H9 (cell line): Measurements from ENCODE around the gene FAM78A. TPM values are rescaled to one million over a fixed set of nuclear protein-coding genes. Genes with fewer than 3 reads are reported as not detected.
A peak's percentile ranks its signal among the peaks of the same experiment; 100 is the strongest.

Source experiments
- DNase-seq: peaks from one replicate; pipeline ENCODE4 v3.0.0-alpha.2; 2017
- H2AFZ ChIP-seq: one replicate; pipeline ENCODE4 v1.6.1; 2013; ENCODE audit warnings: mild to moderate bottlenecking, low read length, control low read depth, moderate library complexity
- H2AK5ac ChIP-seq: 2 replicates; pipeline ENCODE4 v1.6.1; 2013; ENCODE audit warnings: low read length, control low read depth, mixed read lengths; ENCODE audit not compliant: insufficient read length
- H2BK120ac ChIP-seq: one replicate; pipeline ENCODE4 v1.6.1; 2013; ENCODE audit warnings: low read depth, mild to moderate bottlenecking, low read length, control low read depth, inconsistent platforms; ENCODE audit not compliant: poor library complexity, severe bottlenecking
- H2BK12ac ChIP-seq: 2 replicates; pipeline ENCODE4 v1.6.1; 2013; ENCODE audit warnings: low read length, control low read depth, mixed read lengths, low read depth; ENCODE audit not compliant: insufficient read length
- H2BK15ac ChIP-seq: 2 replicates; pipeline ENCODE4 v1.6.1; 2013; ENCODE audit warnings: low read depth, low read length, control low read depth
- H2BK20ac ChIP-seq: one replicate; pipeline ENCODE4 v1.6.1; 2013; ENCODE audit warnings: low read depth, mild to moderate bottlenecking, low read length, control low read depth, inconsistent platforms; ENCODE audit not compliant: poor library complexity, severe bottlenecking
- H2BK5ac ChIP-seq: 2 replicates; pipeline ENCODE4 v1.6.1; 2013; ENCODE audit warnings: low read length, control low read depth, mixed read lengths; ENCODE audit not compliant: insufficient read length
- H3K14ac ChIP-seq: 2 replicates; pipeline ENCODE4 v1.6.1; 2013; ENCODE audit warnings: low read length, control low read depth; ENCODE audit not compliant: insufficient read depth
- H3K18ac ChIP-seq: 2 replicates; pipeline ENCODE4 v1.6.1; 2013; ENCODE audit warnings: low read depth, mild to moderate bottlenecking, mixed read lengths, low read length, control low read depth; ENCODE audit not compliant: insufficient read length
- H3K23ac ChIP-seq: 2 replicates; pipeline ENCODE4 v1.6.1; 2013; ENCODE audit warnings: low read length, control low read depth, mixed read lengths, low read depth; ENCODE audit not compliant: insufficient read length
- H3K23me2 ChIP-seq: 2 replicates; pipeline ENCODE4 v1.6.1; 2013; ENCODE audit warnings: low read depth, mild to moderate bottlenecking, mixed read lengths, low read length, control low read depth; ENCODE audit not compliant: insufficient read length, poor library complexity, severe bottlenecking
- H3K27ac ChIP-seq: 2 replicates; pipeline ENCODE4 v1.5.1; 2013; ENCODE audit warnings: low read length, control low read depth, mixed read lengths, low read depth; ENCODE audit not compliant: insufficient read length
- H3K27me3 ChIP-seq: 2 replicates; pipeline ENCODE4 v1.6.1; 2013; ENCODE audit warnings: low read length, control low read depth, inconsistent platforms; ENCODE audit not compliant: insufficient read depth
- H3K4ac ChIP-seq: 2 replicates; pipeline ENCODE4 v1.6.1; 2013; ENCODE audit warnings: low read depth, mild to moderate bottlenecking, control low read depth, inconsistent platforms, low read length, moderate library complexity
- H3K4me1 ChIP-seq: 2 replicates; pipeline ENCODE4 v1.6.1; 2013; ENCODE audit warnings: low read length, control low read depth, inconsistent platforms; ENCODE audit not compliant: insufficient read depth
- H3K4me2 ChIP-seq: 2 replicates; pipeline ENCODE4 v1.6.1; 2013; ENCODE audit warnings: low read length, control low read depth, mixed read lengths; ENCODE audit not compliant: insufficient read length, insufficient read depth
- H3K56ac ChIP-seq: 2 replicates; pipeline ENCODE4 v1.6.1; 2013; ENCODE audit warnings: low read depth, mild to moderate bottlenecking, mixed read lengths, low read length, control low read depth; ENCODE audit not compliant: insufficient read length
- H3K79me1 ChIP-seq: 2 replicates; pipeline ENCODE4 v1.6.1; 2013; ENCODE audit warnings: low read depth, mild to moderate bottlenecking, moderate library complexity, low read length, control low read depth, inconsistent platforms; ENCODE audit not compliant: insufficient read depth, poor library complexity, severe bottlenecking
- H3K79me2 ChIP-seq: 2 replicates; pipeline ENCODE4 v1.6.1; 2013; ENCODE audit warnings: low read length, control low read depth, inconsistent platforms; ENCODE audit not compliant: insufficient read depth
- H3K9ac ChIP-seq: 2 replicates; pipeline ENCODE4 v1.6.1; 2013; ENCODE audit warnings: low read length, control low read depth, mixed read lengths; ENCODE audit not compliant: insufficient read length; ENCODE audit errors: extremely low read depth
- H3K9me3 ChIP-seq: one replicate; pipeline ENCODE4 v1.6.1; 2013; ENCODE audit warnings: low read depth, low read length, inconsistent platforms; ENCODE audit not compliant: control insufficient read depth
- H3T11ph ChIP-seq: one replicate; pipeline ENCODE4 v1.6.1; 2013; ENCODE audit warnings: mild to moderate bottlenecking, low read length, control low read depth, inconsistent platforms
- H4K20me1 ChIP-seq: one replicate; pipeline ENCODE4 v1.6.1; 2013; ENCODE audit not compliant: control insufficient read depth, insufficient read length, insufficient read depth
- H4K5ac ChIP-seq: 2 replicates; pipeline ENCODE4 v1.6.1; 2013; ENCODE audit warnings: low read depth, mild to moderate bottlenecking, mixed read lengths, low read length, control low read depth; ENCODE audit not compliant: insufficient read length
- H4K8ac ChIP-seq: replicated peaks from 2 replicates; pipeline ENCODE4 v1.6.1; 2013; ENCODE audit warnings: low read length, control low read depth, mixed read lengths, low read depth; ENCODE audit not compliant: insufficient read length
- H4K91ac ChIP-seq: 2 replicates; pipeline ENCODE4 v1.6.1; 2013; ENCODE audit warnings: low read depth, mild to moderate bottlenecking, moderate library complexity, mixed read lengths, low read length, control low read depth; ENCODE audit not compliant: insufficient read length
- H3K27ac Mint-ChIP-seq, 3 experiments: 2 replicates in 2 of 3; 3 replicates in 1 of 3; pipeline ENCODE4 v1.8.0; 2020 to 2021; ENCODE audit warnings: mixed read lengths in 3 of 3, mild to moderate bottlenecking in 1 of 3, moderate library complexity in 1 of 3
- H3K27me3 Mint-ChIP-seq: 2 replicates; pipeline ENCODE4 v1.8.0; 2021; ENCODE audit warnings: low read depth, mild to moderate bottlenecking, moderate library complexity, mixed read lengths
- H3K36me3 Mint-ChIP-seq, 3 experiments: 2 replicates in 2 of 3; 3 replicates in 1 of 3; pipeline ENCODE4 v1.8.0; 2020 to 2021; ENCODE audit warnings: low read depth in 3 of 3, mixed read lengths in 3 of 3; ENCODE audit not compliant: insufficient read depth in 1 of 3
- H3K4me1 Mint-ChIP-seq, 2 experiments: 2 replicates each; pipeline ENCODE4 v1.8.0; 2020; ENCODE audit warnings: mixed read lengths in 2 of 2
- H3K4me3 Mint-ChIP-seq, 2 experiments: 2 replicates in 1 of 2; 3 replicates in 1 of 2; pipeline ENCODE4 v1.8.0; 2020 to 2021; ENCODE audit warnings: mild to moderate bottlenecking in 2 of 2, mixed read lengths in 2 of 2, moderate library complexity in 1 of 2
- H3K9me3 Mint-ChIP-seq, 2 experiments: 2 replicates in 1 of 2; 3 replicates in 1 of 2; pipeline ENCODE4 v1.8.0; 2020; ENCODE audit warnings: mild to moderate bottlenecking in 2 of 2, mixed read lengths in 2 of 2, moderate library complexity in 1 of 2
- WGBS: extraction: QIAGEN DNeasy Blood & Tissue Kit; methylation state at CpG from one replicate; pipeline ENCODE4 v1.1.7; 2013; ENCODE audit warnings: missing lambda C conversion rate, low lambda C conversion rate, mixed read lengths; ENCODE audit not compliant: insufficient read length; ENCODE audit errors: extremely low coverage; 5-methylcytosine and 5-hydroxymethylcytosine counted together
- total RNA-seq: library from RNA; stranded (reverse); gene quantifications from 2 replicates; pipeline ENCODE4 v1.2.1, GENCODE V29; 2021
- TF ChIP-seq, protein P1 (sequence below): fragments of 200-600 bp; sonication (generic); conservative IDR thresholded peaks from 3 replicates; pipeline ENCODE4 v1.8.0; 2021; ENCODE audit warnings: antibody characterized with exemption, mild to moderate bottlenecking

Gene FAM78A
- total RNA-seq, 1 experiment from 2014 or later = 1.9 TPM

DNA sequence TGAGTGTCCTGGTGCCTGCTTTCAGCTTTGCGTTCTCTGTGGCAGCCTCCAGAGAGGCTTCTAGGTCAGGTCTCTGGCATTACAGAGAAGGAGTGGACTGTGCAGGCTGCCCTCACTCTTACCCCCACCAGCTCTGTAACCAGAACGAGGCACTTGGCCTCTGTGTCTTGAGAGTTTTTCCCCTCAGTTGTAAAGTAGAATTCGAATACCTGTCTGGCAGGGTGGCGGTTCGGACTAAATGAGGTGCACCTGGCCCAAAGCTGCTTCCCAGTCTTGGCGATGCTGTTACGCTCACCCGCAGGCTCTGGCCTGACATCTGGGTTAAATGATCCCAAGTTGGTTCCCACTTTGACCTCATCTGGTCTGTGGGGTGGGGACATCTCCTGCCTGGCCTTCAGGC, 40.1 kb downstream of the FAM78A start:
- WGBS = no CpG with 5 or more reads among the region's 8 CpGs
- TF ChIP-seq, protein P1, sequence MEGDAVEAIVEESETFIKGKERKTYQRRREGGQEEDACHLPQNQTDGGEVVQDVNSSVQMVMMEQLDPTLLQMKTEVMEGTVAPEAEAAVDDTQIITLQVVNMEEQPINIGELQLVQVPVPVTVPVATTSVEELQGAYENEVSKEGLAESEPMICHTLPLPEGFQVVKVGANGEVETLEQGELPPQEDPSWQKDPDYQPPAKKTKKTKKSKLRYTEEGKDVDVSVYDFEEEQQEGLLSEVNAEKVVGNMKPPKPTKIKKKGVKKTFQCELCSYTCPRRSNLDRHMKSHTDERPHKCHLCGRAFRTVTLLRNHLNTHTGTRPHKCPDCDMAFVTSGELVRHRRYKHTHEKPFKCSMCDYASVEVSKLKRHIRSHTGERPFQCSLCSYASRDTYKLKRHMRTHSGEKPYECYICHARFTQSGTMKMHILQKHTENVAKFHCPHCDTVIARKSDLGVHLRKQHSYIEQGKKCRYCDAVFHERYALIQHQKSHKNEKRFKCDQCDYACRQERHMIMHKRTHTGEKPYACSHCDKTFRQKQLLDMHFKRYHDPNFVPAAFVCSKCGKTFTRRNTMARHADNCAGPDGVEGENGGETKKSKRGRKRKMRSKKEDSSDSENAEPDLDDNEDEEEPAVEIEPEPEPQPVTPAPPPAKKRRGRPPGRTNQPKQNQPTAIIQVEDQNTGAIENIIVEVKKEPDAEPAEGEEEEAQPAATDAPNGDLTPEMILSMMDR = no peak
- peaks cover 4% of the 10 kb centered on the region; the same call in 1 of the 2 replicates for H3K4me1 ChIP-seq

More for the DNA sequence above, 40.1 kb downstream of the FAM78A start:
- Mint-ChIP-seq H3K27me3 (no peaks in the 10 kb centered on the region), H3K4me3 (no peak overlapping the region), H3K9me3 (no peaks in the 10 kb centered on the region), H3K27ac (peak overlapping the region in 1 of 3 experiments; percentile 20; a peak in 2 of 7 replicates), H3K36me3 (peaks cover 12 to 35% (median 29%) of the 10 kb centered on the region in 3 experiments; a peak in 6 of 7 replicates), H3K4me1 (peaks cover 16 to 26% of the 10 kb centered on the region in 2 experiments)
- no peaks in the 10 kb centered on the region for H3K79me2 ChIP-seq
- no peak overlapping the region for H3K4me2 ChIP-seq
- H4K91ac ChIP-seq = no peak overlapping the region
- no peaks in the 10 kb centered on the region for H3K9me3 ChIP-seq
- no peak overlapping the region for H3K27ac ChIP-seq
- H3K27me3 ChIP-seq = no peaks in the 10 kb centered on the region
- no peak overlapping the region for H2BK5ac ChIP-seq
- no peak overlapping the region for H3K23ac ChIP-seq
- no peak for DNase-seq
- H3K4ac ChIP-seq = no peak overlapping the region
- H4K5ac ChIP-seq = no peak overlapping the region
- no peak overlapping the region for H2BK15ac ChIP-seq
- H3K18ac ChIP-seq = no peak overlapping the region
- no peaks in the 10 kb centered on the region for H3K79me1 ChIP-seq
- no peak overlapping the region for H3K14ac ChIP-seq
- H3K23me2 ChIP-seq = no peaks in the 10 kb centered on the region
- H2BK120ac ChIP-seq = no peak overlapping the region
- no peak overlapping the region for H2BK12ac ChIP-seq
- no peak overlapping the region for H3K56ac ChIP-seq
- H3K9ac ChIP-seq = no peak overlapping the region
- no peak overlapping the region for H3T11ph ChIP-seq
- no peak overlapping the region for H2BK20ac ChIP-seq
- H2AK5ac ChIP-seq = no peak overlapping the region
- no peak overlapping the region for H2AFZ ChIP-seq
- no peaks in the 10 kb centered on the region for H4K20me1 ChIP-seq
- no peak overlapping the region for H4K8ac ChIP-seq
